Measurements from ENCODE around the gene MUC5AC.

- TF ChIP-seq CTCF (IDR thresholded peaks at IDR 0.05; ENCODE audit: low read depth, low read length) (no peak), EZH2phosphoT487 (IDR thresholded peaks at IDR 0.05; ENCODE audit: low read depth) (no peak)
These were observed 61.2 kb downstream of the MUC5AC start for GRCh38 chr11:1218788-1219445.
